ENCODE measurements around the gene ZNRF2.

- TF ChIP-seq ZNF592 (IDR thresholded peaks at IDR 0.05) (no peak), RAD21 (IDR thresholded peaks at IDR 0.05; ENCODE audit: insufficient read depth, low read depth, low read length) (no peak), ASH2L (IDR thresholded peaks at IDR 0.05; ENCODE audit: borderline replicate concordance, low read depth) (no peak), ESRRA (IDR thresholded peaks at IDR 0.05; ENCODE audit: low read length) (no peak), HDAC2 (IDR thresholded peaks at IDR 0.05) (no peak)
Measured at GRCh38 chr7:30349170-30349569, 64.8 kb downstream of the ZNRF2 start.

Measured in GM12878 (cell line).